DND-41 (cell line): Measurements from ENCODE around the gene SREBF2.

Experiments used
- ATAC-seq: fragments of 200-7000 bp; cut with Tn5 transposase; 3 replicates; pipeline ENCODE4 v1.9.1; 2021; ENCODE audit warnings: low read depth; ENCODE audit not compliant: insufficient read depth
- DNase-seq: peaks from one replicate; pipeline ENCODE4 v3.0.0-alpha.2; 2020
- H2AFZ ChIP-seq: 2 replicates; pipeline ENCODE4 v1.6.0; 2012; ENCODE audit warnings: low read depth, low read length
- H3K27ac ChIP-seq: 2 replicates; pipeline ENCODE4 v1.5.1; 2012; ENCODE audit warnings: low read length, inconsistent platforms
- H3K27me3 ChIP-seq: fragments of 200-600 bp; sonication (generic); 2 replicates; pipeline ENCODE4 v1.6.0; 2012; ENCODE audit warnings: low read length, mild to moderate bottlenecking, inconsistent platforms; ENCODE audit not compliant: insufficient read depth, poor library complexity
- H3K36me3 ChIP-seq: 2 replicates; pipeline ENCODE4 v1.5.1; 2012; ENCODE audit warnings: low read length, inconsistent platforms; ENCODE audit not compliant: insufficient read depth
- H3K4me1 ChIP-seq: 2 replicates; pipeline ENCODE4 v1.5.1; 2012; ENCODE audit warnings: mild to moderate bottlenecking, low read length; ENCODE audit not compliant: insufficient read depth
- H3K4me2 ChIP-seq: 2 replicates; pipeline ENCODE4 v1.6.0; 2012; ENCODE audit warnings: mild to moderate bottlenecking, moderate library complexity, low read length, inconsistent platforms; ENCODE audit not compliant: insufficient read depth
- H3K4me3 ChIP-seq, 2 experiments: fragments of 200-600 bp in 1 of 2; shearing (Covaris generic) in 1 of 2; 2 replicates each; pipeline ENCODE4 v1.5.1; 2012 to 2016; ENCODE audit warnings: inconsistent platforms in 2 of 2, low read length in 2 of 2, mild to moderate bottlenecking in 2 of 2, low read depth in 1 of 2, moderate library complexity in 1 of 2
- H3K79me2 ChIP-seq: 2 replicates; pipeline ENCODE4 v1.6.0; 2012; ENCODE audit warnings: low read length, inconsistent platforms; ENCODE audit not compliant: insufficient read depth
- H3K9ac ChIP-seq: 2 replicates; pipeline ENCODE4 v1.6.0; 2012; ENCODE audit warnings: low read depth, mild to moderate bottlenecking, inconsistent platforms, low read length, moderate library complexity
- H3K9me3 ChIP-seq: 2 replicates; pipeline ENCODE4 v1.5.1; 2012; ENCODE audit warnings: low read length, moderate library complexity, mild to moderate bottlenecking, inconsistent platforms; ENCODE audit not compliant: insufficient read depth, severe bottlenecking
- H4K20me1 ChIP-seq: 2 replicates; pipeline ENCODE4 v1.6.0; 2012; ENCODE audit warnings: low read length; ENCODE audit not compliant: insufficient read depth
- EZH2 ChIP-seq: IDR thresholded peaks from 3 replicates; pipeline ENCODE4 v1.6.1; 2012; ENCODE audit warnings: borderline replicate concordance, low read depth, mild to moderate bottlenecking, moderate library complexity, low read length, inconsistent platforms; ENCODE audit not compliant: severe bottlenecking
- TF ChIP-seq, protein P1 (sequence below): IDR thresholded peaks from 2 replicates; pipeline ENCODE4 v1.5.1; 2012; ENCODE audit warnings: borderline replicate concordance, low read length, moderate library complexity, mild to moderate bottlenecking; ENCODE audit not compliant: poor library complexity, severe bottlenecking; ENCODE audit errors: extremely low read depth

The SREBF2 gene

DNA sequence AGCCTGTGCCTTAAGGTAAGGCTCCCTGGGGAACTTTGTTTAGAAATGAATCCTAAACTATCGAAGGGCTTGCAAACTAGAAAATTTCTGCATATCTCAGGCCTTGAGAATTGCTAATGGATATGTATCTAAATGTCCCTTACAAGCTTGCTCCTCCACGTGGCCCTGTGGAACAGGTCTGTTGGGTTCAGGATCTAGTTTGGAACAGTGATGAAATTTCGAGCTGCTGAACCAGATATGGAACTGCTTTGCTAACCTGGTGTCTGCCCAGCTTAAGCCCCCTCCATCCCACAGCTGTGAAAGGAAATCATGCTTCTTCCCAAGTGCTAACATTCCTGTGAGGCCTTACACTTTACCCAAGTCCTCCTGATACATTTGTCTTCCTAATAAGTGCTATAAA is 11.6 kb downstream of the SREBF2 start:
- peaks cover 52% of the 10 kb centered on the region for H3K4me1 ChIP-seq
- DNase-seq (no peak), ATAC-seq (no peak)
- H2AFZ ChIP-seq, result no peak overlapping the region
- peak overlapping the region; percentile 44; the same call in 1 of the 2 replicates for H3K27ac ChIP-seq
- peaks cover 90% of the 10 kb centered on the region for H4K20me1 ChIP-seq
- no peaks in the 10 kb centered on the region for H3K9me3 ChIP-seq
- no peaks in the 10 kb centered on the region for H3K27me3 ChIP-seq
- peaks cover 78% of the 10 kb centered on the region for H3K36me3 ChIP-seq
- TF ChIP-seq, protein P1, sequence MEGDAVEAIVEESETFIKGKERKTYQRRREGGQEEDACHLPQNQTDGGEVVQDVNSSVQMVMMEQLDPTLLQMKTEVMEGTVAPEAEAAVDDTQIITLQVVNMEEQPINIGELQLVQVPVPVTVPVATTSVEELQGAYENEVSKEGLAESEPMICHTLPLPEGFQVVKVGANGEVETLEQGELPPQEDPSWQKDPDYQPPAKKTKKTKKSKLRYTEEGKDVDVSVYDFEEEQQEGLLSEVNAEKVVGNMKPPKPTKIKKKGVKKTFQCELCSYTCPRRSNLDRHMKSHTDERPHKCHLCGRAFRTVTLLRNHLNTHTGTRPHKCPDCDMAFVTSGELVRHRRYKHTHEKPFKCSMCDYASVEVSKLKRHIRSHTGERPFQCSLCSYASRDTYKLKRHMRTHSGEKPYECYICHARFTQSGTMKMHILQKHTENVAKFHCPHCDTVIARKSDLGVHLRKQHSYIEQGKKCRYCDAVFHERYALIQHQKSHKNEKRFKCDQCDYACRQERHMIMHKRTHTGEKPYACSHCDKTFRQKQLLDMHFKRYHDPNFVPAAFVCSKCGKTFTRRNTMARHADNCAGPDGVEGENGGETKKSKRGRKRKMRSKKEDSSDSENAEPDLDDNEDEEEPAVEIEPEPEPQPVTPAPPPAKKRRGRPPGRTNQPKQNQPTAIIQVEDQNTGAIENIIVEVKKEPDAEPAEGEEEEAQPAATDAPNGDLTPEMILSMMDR, result no peak
- TF ChIP-seq EZH2, result no peak
- peak overlapping the region; percentile 3; the same call in 1 of the 2 replicates for H3K4me2 ChIP-seq
- H3K9ac ChIP-seq, result no peak overlapping the region
- no peak overlapping the region for H3K4me3 ChIP-seq
- peaks cover 99% of the 10 kb centered on the region for H3K79me2 ChIP-seq

DNA sequence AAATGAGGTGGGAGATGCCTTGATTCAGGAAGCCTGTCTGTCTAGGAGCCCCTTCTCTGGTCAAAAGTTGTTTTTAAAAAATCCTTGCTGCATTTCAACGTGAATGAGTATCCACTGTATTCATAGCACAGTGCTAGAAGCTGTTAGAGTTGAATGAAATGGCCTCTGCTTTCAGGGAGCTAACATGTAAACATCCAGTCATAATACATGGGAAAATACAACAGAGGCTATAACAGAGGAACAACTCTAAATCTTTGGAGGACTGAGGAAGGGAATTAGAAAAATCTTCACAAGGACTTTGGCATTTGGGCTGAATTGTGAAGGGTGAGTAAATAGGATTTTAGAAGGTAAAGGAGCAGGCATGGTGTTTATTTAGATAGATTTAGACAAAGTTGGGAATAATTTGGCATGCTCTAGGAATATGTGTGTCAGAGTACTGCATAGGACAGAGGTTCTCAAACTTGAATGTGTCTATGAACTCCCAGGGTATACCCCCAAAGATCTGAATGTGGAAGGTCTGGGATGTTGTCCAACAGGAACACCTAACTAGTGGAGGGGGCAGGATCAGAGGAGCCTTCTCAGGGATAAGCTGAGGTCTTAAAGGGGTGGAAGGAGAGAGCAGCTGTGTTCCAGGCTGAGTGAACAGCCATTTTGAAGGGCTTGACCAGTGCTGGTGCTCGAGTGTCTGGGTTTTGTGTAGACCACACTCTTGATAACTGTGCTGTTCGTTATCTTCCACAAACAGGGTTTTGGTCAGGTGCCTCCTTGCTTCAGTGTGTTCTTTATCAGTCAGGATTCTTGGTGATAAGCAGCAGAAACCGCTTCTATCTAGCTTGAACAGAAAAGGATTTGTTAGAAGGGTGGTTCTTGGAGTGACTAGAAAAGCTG is 12.7 kb downstream of the SREBF2 start:
- Histone ChIP-seq H3K9ac (no peak overlapping the region), H3K27ac (no peak overlapping the region), H3K4me1 (peaks cover 47% of the 10 kb centered on the region), H3K36me3 (peaks cover 67% of the 10 kb centered on the region), H4K20me1 (peaks cover 89% of the 10 kb centered on the region), H2AFZ (no peak overlapping the region), H3K4me3 (no peak overlapping the region), H3K9me3 (no peaks in the 10 kb centered on the region), H3K27me3 (no peaks in the 10 kb centered on the region), H3K79me2 (peaks cover 99% of the 10 kb centered on the region), H3K4me2 (no peak overlapping the region)
- ATAC-seq, result no peak
- DNase-seq, result no peak
- TF ChIP-seq, protein P1, result no peak
- no peak for TF ChIP-seq EZH2

DNA sequence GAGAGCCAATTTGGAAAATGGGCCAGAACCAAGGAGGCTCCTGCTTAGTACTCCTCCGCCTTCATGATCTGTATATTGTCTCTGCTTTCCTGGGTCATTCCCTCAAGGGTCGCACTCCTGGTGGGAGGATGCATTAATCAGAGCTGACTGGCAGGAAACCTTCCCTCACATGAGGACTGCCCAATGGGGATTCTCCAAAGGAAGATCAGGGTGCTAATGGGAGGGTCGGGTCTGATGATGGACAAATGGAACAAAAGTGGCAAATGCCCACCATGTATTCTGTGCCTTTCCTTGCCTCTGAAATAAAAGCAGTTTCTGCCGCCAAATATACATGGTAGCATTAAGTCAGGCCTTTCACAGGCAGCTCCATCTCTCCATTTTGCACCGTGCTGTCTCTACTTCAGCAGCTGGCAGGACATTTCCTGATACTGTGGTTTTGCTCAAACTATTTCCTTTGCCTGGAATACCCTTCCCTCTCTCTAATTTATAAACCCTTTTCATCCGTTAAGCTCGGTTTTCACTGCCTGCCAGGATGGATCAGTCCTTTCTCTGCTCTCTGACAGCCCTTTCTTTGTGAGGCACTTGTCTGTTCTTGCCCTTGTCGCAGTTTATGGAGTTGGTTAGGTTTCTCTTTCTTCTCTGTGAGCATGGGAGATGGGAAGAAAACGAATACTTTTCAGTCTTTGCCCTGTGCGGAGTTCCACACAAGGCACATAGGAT is 13.5 kb downstream of the SREBF2 start:
- peaks cover 59% of the 10 kb centered on the region for H3K36me3 ChIP-seq
- no peak for TF ChIP-seq EZH2
- TF ChIP-seq, protein P1, result no peak
- peaks cover 39% of the 10 kb centered on the region for H3K4me1 ChIP-seq
- H3K4me3 ChIP-seq, result no peak overlapping the region
- peaks cover 98% of the 10 kb centered on the region for H3K79me2 ChIP-seq
- no peak overlapping the region for H3K9ac ChIP-seq
- no peak overlapping the region for H3K4me2 ChIP-seq
- H3K27me3 ChIP-seq, result no peaks in the 10 kb centered on the region
- no peaks in the 10 kb centered on the region for H3K9me3 ChIP-seq
- ATAC-seq (peak; percentile 39; the same call in 2 of the 3 replicates), DNase-seq (no peak)
- H2AFZ ChIP-seq, result no peak overlapping the region
- no peak overlapping the region for H3K27ac ChIP-seq
- peaks cover 84% of the 10 kb centered on the region for H4K20me1 ChIP-seq
